Measurements from ENCODE around the gene ZG16.

The ZG16 gene

DNA sequence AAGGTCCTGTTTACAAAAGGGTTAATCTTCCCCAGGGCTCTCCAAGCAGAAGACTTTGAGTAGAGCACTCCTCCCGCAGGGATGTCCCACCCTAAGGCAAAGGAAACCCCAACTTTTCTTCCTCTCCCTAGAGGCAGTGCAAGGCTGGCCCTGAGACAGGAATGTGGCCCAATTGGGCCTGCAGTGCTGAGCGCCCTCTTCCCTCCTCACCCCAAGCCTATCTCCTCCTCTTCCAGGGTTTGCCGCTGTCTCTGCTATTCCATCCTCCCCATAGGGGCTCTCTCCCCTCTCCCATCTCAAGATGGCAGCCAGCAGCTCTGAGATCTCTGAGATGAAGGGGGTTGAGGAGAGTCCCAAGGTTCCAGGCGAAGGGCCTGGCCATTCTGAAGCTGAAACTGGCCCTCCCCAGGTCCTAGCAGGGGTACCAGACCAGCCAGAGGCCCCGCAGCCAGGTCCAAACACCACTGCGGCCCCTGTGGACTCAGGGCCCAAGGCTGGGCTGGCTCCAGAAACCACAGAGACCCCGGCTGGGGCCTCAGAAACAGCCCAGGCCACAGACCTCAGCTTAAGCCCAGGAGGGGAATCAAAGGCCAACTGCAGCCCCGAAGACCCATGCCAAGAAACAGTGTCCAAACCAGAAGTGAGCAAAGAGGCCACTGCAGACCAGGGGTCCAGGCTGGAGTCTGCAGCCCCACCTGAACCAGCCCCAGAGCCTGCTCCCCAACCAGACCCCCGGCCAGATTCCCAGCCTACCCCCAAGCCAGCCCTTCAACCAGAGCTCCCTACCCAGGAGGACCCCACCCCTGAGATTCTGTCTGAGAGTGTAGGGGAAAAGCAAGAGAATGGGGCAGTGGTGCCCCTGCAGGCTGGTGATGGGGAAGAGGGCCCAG is 34.9 kb downstream of the ZG16 start:
- TF ChIP-seq CREB1 (IDR thresholded peaks at IDR 0.05; ENCODE audit: low read depth) (no peak), USF1 (IDR thresholded peaks at IDR 0.05) (no peak), FOXM1 (IDR thresholded peaks at IDR 0.05; ENCODE audit: borderline replicate concordance, low read depth) (no peak), TAF1 (IDR thresholded peaks at IDR 0.05; ENCODE audit: low read depth) (no peak), ZBTB7A (IDR thresholded peaks at IDR 0.05; ENCODE audit: low read depth) (no peak), EGR1 (IDR thresholded peaks at IDR 0.05) (no peak), TCF12 (IDR thresholded peaks at IDR 0.05; ENCODE audit: low read depth) (no peak), EP300 (IDR thresholded peaks at IDR 0.05; ENCODE audit: borderline replicate concordance) (no peak), TEAD4 (IDR thresholded peaks at IDR 0.05) (no peak), YY1 (IDR thresholded peaks at IDR 0.05; ENCODE audit: low read depth) (no peak), RAD21 (IDR thresholded peaks at IDR 0.05; ENCODE audit: low read depth) (no peak), CEBPB (IDR thresholded peaks at IDR 0.05) (no peak), NFIC (IDR thresholded peaks at IDR 0.05) (no peak)
- TF ChIP-seq, protein P1, sequence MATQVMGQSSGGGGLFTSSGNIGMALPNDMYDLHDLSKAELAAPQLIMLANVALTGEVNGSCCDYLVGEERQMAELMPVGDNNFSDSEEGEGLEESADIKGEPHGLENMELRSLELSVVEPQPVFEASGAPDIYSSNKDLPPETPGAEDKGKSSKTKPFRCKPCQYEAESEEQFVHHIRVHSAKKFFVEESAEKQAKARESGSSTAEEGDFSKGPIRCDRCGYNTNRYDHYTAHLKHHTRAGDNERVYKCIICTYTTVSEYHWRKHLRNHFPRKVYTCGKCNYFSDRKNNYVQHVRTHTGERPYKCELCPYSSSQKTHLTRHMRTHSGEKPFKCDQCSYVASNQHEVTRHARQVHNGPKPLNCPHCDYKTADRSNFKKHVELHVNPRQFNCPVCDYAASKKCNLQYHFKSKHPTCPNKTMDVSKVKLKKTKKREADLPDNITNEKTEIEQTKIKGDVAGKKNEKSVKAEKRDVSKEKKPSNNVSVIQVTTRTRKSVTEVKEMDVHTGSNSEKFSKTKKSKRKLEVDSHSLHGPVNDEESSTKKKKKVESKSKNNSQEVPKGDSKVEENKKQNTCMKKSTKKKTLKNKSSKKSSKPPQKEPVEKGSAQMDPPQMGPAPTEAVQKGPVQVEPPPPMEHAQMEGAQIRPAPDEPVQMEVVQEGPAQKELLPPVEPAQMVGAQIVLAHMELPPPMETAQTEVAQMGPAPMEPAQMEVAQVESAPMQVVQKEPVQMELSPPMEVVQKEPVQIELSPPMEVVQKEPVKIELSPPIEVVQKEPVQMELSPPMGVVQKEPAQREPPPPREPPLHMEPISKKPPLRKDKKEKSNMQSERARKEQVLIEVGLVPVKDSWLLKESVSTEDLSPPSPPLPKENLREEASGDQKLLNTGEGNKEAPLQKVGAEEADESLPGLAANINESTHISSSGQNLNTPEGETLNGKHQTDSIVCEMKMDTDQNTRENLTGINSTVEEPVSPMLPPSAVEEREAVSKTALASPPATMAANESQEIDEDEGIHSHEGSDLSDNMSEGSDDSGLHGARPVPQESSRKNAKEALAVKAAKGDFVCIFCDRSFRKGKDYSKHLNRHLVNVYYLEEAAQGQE (IDR thresholded peaks at IDR 0.05; ENCODE audit: low read depth): no peak
- TF ChIP-seq, protein P2, sequence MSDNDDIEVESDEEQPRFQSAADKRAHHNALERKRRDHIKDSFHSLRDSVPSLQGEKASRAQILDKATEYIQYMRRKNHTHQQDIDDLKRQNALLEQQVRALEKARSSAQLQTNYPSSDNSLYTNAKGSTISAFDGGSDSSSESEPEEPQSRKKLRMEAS (IDR thresholded peaks at IDR 0.05): no peak

DNA sequence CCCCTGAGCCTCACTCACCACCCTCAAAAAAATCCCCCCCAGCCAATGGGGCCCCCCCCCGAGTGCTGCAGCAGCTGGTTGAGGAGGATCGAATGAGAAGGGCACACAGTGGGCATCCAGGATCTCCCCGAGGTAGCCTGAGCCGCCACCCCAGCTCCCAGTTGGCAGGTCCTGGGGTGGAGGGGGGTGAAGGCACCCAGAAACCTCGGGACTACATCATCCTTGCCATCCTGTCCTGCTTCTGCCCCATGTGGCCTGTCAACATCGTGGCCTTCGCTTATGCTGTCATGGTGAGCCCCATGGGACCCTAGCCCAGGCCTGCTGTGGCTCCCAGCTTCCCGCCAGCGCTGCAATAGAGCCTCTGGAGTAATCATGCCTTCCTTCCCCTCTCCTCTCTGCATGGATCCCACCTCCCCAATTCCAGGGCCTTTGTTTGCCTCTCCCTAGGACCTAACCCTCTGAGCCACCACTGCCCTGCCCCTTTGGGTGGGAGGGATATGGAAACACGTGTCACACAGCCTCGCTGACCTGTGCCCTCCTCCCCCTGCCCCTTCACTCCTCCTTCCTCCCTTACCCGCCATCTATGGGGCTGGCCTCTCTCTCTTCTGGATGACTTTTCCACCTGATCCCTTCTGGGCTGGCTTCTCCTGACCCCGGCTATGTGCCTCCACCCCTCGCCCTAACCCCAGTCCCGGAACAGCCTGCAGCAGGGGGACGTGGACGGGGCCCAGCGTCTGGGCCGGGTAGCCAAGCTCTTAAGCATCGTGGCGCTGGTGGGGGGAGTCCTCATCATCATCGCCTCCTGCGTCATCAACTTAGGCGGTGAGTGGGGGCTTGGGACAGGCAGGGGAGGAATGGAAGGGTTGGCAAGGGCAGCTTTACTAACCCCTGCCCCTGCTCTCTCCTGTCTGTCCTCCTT is 35.8 kb downstream of the ZG16 start:
- TF ChIP-seq FOXM1 (IDR thresholded peaks at IDR 0.05; ENCODE audit: borderline replicate concordance, low read depth): no peak
- TF ChIP-seq EGR1 (IDR thresholded peaks at IDR 0.05): no peak
- TF ChIP-seq TEAD4 (IDR thresholded peaks at IDR 0.05): no peak
- no peak for TF ChIP-seq CREB1 (IDR thresholded peaks at IDR 0.05; ENCODE audit: low read depth)
- TF ChIP-seq, protein P2 (IDR thresholded peaks at IDR 0.05): no peak
- no peak for TF ChIP-seq CEBPB (IDR thresholded peaks at IDR 0.05)

DNA sequence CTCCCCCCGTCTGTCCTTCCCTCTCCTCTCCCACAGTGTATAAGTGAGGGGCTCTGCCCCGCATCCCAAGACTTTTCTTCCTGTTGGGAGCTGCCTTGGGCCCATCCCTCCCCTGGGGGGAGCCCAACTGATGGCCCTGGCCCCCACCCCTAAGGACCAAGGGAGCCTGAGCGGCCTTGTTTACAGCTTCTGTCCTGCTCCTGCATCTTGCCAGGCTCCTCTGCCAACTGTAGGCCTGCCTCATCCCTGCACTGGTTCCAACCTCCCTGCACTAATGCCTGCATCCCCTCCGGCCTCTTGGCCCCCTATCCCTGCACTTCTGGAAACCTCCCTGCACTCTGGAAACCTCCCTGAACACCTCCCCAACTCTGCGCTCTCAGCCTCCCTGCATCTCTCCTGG is 36.5 kb downstream of the ZG16 start:
- no peak for TF ChIP-seq RAD21 (IDR thresholded peaks at IDR 0.05; ENCODE audit: low read depth)
- TF ChIP-seq, protein P2 (IDR thresholded peaks at IDR 0.05): no peak
- no peak for TF ChIP-seq CREB1 (IDR thresholded peaks at IDR 0.05; ENCODE audit: low read depth)
- TF ChIP-seq YY1 (IDR thresholded peaks at IDR 0.05; ENCODE audit: low read depth): no peak

DNA sequence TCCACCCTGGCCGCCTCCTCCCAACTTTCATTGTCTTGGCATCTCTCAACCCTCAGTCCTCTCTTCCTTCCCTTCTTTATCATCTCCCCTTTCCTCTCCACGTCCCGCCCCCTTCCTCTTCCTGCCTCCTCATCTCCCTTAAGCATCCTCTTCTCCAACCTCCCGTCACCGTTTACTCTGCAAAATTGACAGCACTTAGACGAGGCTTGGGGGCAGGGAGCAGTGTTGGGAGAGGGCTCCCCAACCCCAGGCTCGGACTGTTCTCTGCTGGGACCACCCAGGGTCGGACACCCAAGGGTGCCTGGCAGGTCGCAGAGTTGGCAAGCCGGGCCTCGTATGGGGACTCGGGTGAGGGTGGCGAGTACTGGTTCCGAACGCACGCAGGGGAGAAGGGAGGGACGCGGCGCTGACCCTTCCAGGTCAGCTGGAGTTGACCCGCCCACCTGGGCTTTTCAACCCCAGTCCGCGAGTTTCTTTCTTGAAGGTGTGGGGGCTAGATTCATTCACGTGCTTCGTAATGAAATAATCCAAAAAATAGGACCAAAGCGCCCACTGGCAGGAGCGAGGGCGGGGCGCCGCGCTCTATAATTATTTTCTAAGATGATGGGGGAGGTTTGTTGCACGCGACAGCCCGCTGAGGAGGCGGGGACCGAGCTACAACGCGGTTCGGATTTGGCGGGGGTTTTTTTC is 37.1 kb downstream of the ZG16 start:
- TF ChIP-seq ZBTB7A (IDR thresholded peaks at IDR 0.05; ENCODE audit: low read depth) (no peak), EP300 (IDR thresholded peaks at IDR 0.05; ENCODE audit: borderline replicate concordance) (no peak), TEAD4 (IDR thresholded peaks at IDR 0.05) (no peak), NFIC (IDR thresholded peaks at IDR 0.05) (no peak), TCF12 (IDR thresholded peaks at IDR 0.05; ENCODE audit: low read depth) (no peak), YY1 (IDR thresholded peaks at IDR 0.05; ENCODE audit: low read depth) (no peak), CEBPB (IDR thresholded peaks at IDR 0.05) (no peak), CREB1 (IDR thresholded peaks at IDR 0.05; ENCODE audit: low read depth) (no peak)
- TF ChIP-seq, protein P2 (IDR thresholded peaks at IDR 0.05): no peak
- TF ChIP-seq, protein P1 (IDR thresholded peaks at IDR 0.05; ENCODE audit: low read depth): no peak
